H1 (cell line): ENCODE data around the gene TERC. TPM values are rescaled to one million over a fixed set of nuclear protein-coding genes. Genes with fewer than 3 reads are reported as not detected.

ENCODE experiments used
- CTCF ChIA-PET: fragments of 300-600 bp; sonication (Branson Sonifier 250); formaldehyde crosslinking; loops from one replicate; lab custom pipeline; 2021; ENCODE audit not compliant: partially characterized antibody; lab: Charles Lee
- POLR2A ChIA-PET: fragments of 300-600 bp; sonication (Branson Sonifier 250); formaldehyde crosslinking; loops from one replicate; lab custom pipeline; 2021; ENCODE audit warnings: inconsistent platforms; ENCODE audit not compliant: partially characterized antibody; lab: Charles Lee
- DNase-seq, 2 experiments: peaks; one replicate each; pipeline versions ENCODE4 v3.0.0 to v3.0.0-alpha.2; 2010 to 2022; ENCODE audit warnings: low spot score in 2 of 2, low read depth in 1 of 2, mixed read lengths in 1 of 2
- FAIRE-seq: peaks from 2 replicates; lab custom pipeline; 2011; peaks lifted over from hg19 to GRCh38; lab: Jason Lieb, UNC
- H2AFZ ChIP-seq: 2 replicates; pipeline ENCODE4 v1.8.1; 2012; ENCODE audit warnings: low read length, inconsistent platforms
- H2AK5ac ChIP-seq: 2 replicates; pipeline ENCODE4 v1.6.1; 2013; ENCODE audit warnings: low read depth, low read length
- H2BK120ac ChIP-seq: replicated peaks from 2 replicates; pipeline ENCODE3; 2013; ENCODE audit warnings: low read depth, low read length, inconsistent platforms
- H2BK12ac ChIP-seq: 2 replicates; pipeline ENCODE4 v1.6.1; 2013; ENCODE audit warnings: low read depth, low read length
- H2BK15ac ChIP-seq: 2 replicates; pipeline ENCODE4 v1.6.1; 2013; ENCODE audit warnings: low read length
- H2BK20ac ChIP-seq: 2 replicates; pipeline ENCODE4 v1.6.1; 2013; ENCODE audit warnings: low read length
- H2BK5ac ChIP-seq: 2 replicates; pipeline ENCODE4 v1.6.1; 2013; ENCODE audit warnings: low read depth, low read length
- H3K14ac ChIP-seq: 2 replicates; pipeline ENCODE4 v1.6.1; 2013; ENCODE audit warnings: inconsistent platforms; ENCODE audit not compliant: insufficient read length
- H3K18ac ChIP-seq: 2 replicates; pipeline ENCODE4 v1.6.1; 2013; ENCODE audit warnings: low read length; ENCODE audit errors: extremely low read depth
- H3K23ac ChIP-seq: 2 replicates; pipeline ENCODE4 v1.6.1; 2013; ENCODE audit warnings: inconsistent platforms; ENCODE audit not compliant: insufficient read length
- H3K23me2 ChIP-seq: 2 replicates; pipeline ENCODE4 v1.6.1; 2013; ENCODE audit warnings: low read depth, low read length
- H3K27ac ChIP-seq: 2 replicates; pipeline ENCODE4 v1.6.1; 2011; ENCODE audit warnings: low read depth, low read length, inconsistent platforms
- H3K27me3 ChIP-seq, 4 experiments: replicated peaks in 1 of 4; 1 replicate in 1 of 4; 2 replicates in 3 of 4; pipeline versions ENCODE4 v1.6.1 to v1.8.1; 2011 to 2013; ENCODE audit warnings: low read length in 3 of 4, mild to moderate bottlenecking in 3 of 4, inconsistent platforms in 2 of 4, mixed read lengths in 2 of 4, moderate library complexity in 1 of 4; ENCODE audit not compliant: control insufficient read depth in 3 of 4, insufficient read depth in 3 of 4; ENCODE audit errors: extremely low read depth in 1 of 4
- H3K36me3 ChIP-seq, 4 experiments: 2 replicates each; pipeline versions ENCODE4 v1.6.1 to v1.8.1; 2011 to 2013; ENCODE audit warnings: mild to moderate bottlenecking in 4 of 4, low read length in 3 of 4, moderate library complexity in 2 of 4, control low read depth in 1 of 4, inconsistent platforms in 1 of 4; ENCODE audit not compliant: insufficient read depth in 4 of 4, control insufficient read depth in 2 of 4
- H3K4ac ChIP-seq: replicated peaks from 2 replicates; pipeline ENCODE3; 2013; ENCODE audit warnings: low read length, low read depth, mixed read lengths, inconsistent platforms; ENCODE audit not compliant: insufficient read length
- H3K4me1 ChIP-seq, 4 experiments: replicated peaks in 1 of 4; 1 replicate in 1 of 4; 2 replicates in 3 of 4; pipeline versions ENCODE4 v1.6.1 to v1.8.1; 2011 to 2013; ENCODE audit warnings: low read length in 3 of 4, inconsistent platforms in 2 of 4, mixed read lengths in 1 of 4; ENCODE audit not compliant: insufficient read depth in 4 of 4, control insufficient read depth in 3 of 4
- H3K4me2 ChIP-seq, 2 experiments: 2 replicates each; pipeline versions ENCODE4 v1.6.1 to v1.8.1; 2011 to 2013; ENCODE audit warnings: low read depth in 2 of 2, low read length in 2 of 2, control low read depth in 1 of 2, inconsistent platforms in 1 of 2, mild to moderate bottlenecking in 1 of 2; ENCODE audit not compliant: insufficient read depth in 1 of 2
- H3K4me3 ChIP-seq, 4 experiments: fragments of 200-600, 300-600 bp in 1 of 4; sonication (generic), shearing (Covaris generic), sonication (Bioruptor Twin) in 1 of 4; 2 replicates each; pipeline versions ENCODE4 v1.5.1 to v1.8.1; 2011 to 2016; ENCODE audit warnings: low read length in 4 of 4, low read depth in 3 of 4, control low read depth in 2 of 4, inconsistent platforms in 2 of 4, mild to moderate bottlenecking in 2 of 4, mixed read lengths in 1 of 4, moderate library complexity in 1 of 4; ENCODE audit not compliant: insufficient read depth in 2 of 4; ENCODE audit errors: extremely low read depth in 1 of 4
- H3K56ac ChIP-seq: replicated peaks from 2 replicates; pipeline ENCODE3; 2013; ENCODE audit warnings: low read depth, mild to moderate bottlenecking, mixed read lengths, low read length, inconsistent platforms; ENCODE audit not compliant: insufficient read length
- H3K79me1 ChIP-seq: 2 replicates; pipeline ENCODE4 v1.6.1; 2013; ENCODE audit warnings: low read depth, low read length, control low read depth
- H3K79me2 ChIP-seq, 2 experiments: 2 replicates each; pipeline versions ENCODE4 v1.6.1 to v1.8.1; 2012 to 2013; ENCODE audit warnings: low read length in 2 of 2, mild to moderate bottlenecking in 2 of 2, inconsistent platforms in 1 of 2; ENCODE audit not compliant: insufficient read depth in 2 of 2, control insufficient read depth in 1 of 2
- H3K9ac ChIP-seq, 4 experiments: replicated peaks in 1 of 4; 1 replicate in 1 of 4; 2 replicates in 3 of 4; pipeline versions ENCODE4 v1.6.1 to v1.8.1; 2011 to 2013; ENCODE audit warnings: low read depth in 3 of 4, low read length in 3 of 4, control low read depth in 2 of 4, mild to moderate bottlenecking in 2 of 4, moderate library complexity in 2 of 4, inconsistent platforms in 1 of 4; ENCODE audit errors: extremely low read depth in 1 of 4
- H3K9me3 ChIP-seq, 2 experiments: 2 replicates each; pipeline versions ENCODE4 v1.6.1 to v1.8.1; 2012 to 2013; ENCODE audit warnings: mild to moderate bottlenecking in 2 of 2, moderate library complexity in 2 of 2, control low read depth in 1 of 2, inconsistent platforms in 1 of 2, low read depth in 1 of 2, low read length in 1 of 2, mixed read lengths in 1 of 2; ENCODE audit not compliant: insufficient read depth in 2 of 2
- H4K20me1 ChIP-seq, 2 experiments: replicated peaks in 1 of 2; 2 replicates each; pipeline versions ENCODE3 to v1.8.1; 2011 to 2013; ENCODE audit warnings: inconsistent platforms in 2 of 2, low read length in 2 of 2, mild to moderate bottlenecking in 1 of 2; ENCODE audit not compliant: insufficient read depth in 2 of 2, control insufficient read depth in 1 of 2
- H4K5ac ChIP-seq: 2 replicates; pipeline ENCODE4 v1.6.1; 2013; ENCODE audit warnings: low read length, low read depth, mixed read lengths, inconsistent platforms; ENCODE audit not compliant: insufficient read length
- H4K8ac ChIP-seq: 2 replicates; pipeline ENCODE4 v1.8.0; 2013; ENCODE audit warnings: mild to moderate bottlenecking, moderate library complexity, low read length, inconsistent platforms; ENCODE audit not compliant: insufficient read depth; ENCODE audit errors: extremely low read depth
- H4K91ac ChIP-seq: replicated peaks from 2 replicates; pipeline ENCODE3; 2013; ENCODE audit warnings: low read length, mixed read lengths, inconsistent platforms; ENCODE audit not compliant: insufficient read length
- CBX5 ChIP-seq: fragments of 300-800, 300-1000 bp; sonication (generic); IDR thresholded peaks from 2 replicates; pipeline ENCODE4 v1.7.1; 2016; ENCODE audit warnings: antibody characterized with exemption, low read length, low read depth
- EZH2 ChIP-seq: fragments of 200-600 bp; sonication (generic); IDR thresholded peaks from 2 replicates; pipeline ENCODE4 v1.7.1; 2012; ENCODE audit warnings: low read depth, mild to moderate bottlenecking, moderate library complexity, low read length, inconsistent platforms; ENCODE audit not compliant: severe bottlenecking
- FOSL1 ChIP-seq: IDR thresholded peaks from 2 replicates; pipeline ENCODE4 v1.6.1; 2011; ENCODE audit warnings: mild to moderate bottlenecking, low read depth, low read length, moderate library complexity; ENCODE audit not compliant: insufficient read depth
- KDM5A ChIP-seq: fragments of 200-600 bp; IDR thresholded peaks from 2 replicates; pipeline ENCODE4 v1.7.1; 2012; ENCODE audit warnings: mild to moderate bottlenecking, low read length, inconsistent platforms, mixed read lengths
- SP2 ChIP-seq: IDR thresholded peaks from 2 replicates; pipeline ENCODE4 v1.6.1; 2012; ENCODE audit warnings: mild to moderate bottlenecking, low read length, inconsistent platforms
- TAF1 ChIP-seq: IDR thresholded peaks from 2 replicates; pipeline ENCODE4 v1.6.1; 2011; ENCODE audit warnings: mild to moderate bottlenecking, low read depth, low read length
- WGBS, 2 experiments: shearing (Covaris generic) in 1 of 2; methylation state at CpG; one replicate each; pipeline versions ENCODE4 v1.1.6 to v1.1.7; 2013 to 2015; ENCODE audit warnings: low lambda C conversion rate in 2 of 2, mixed read lengths in 2 of 2, inconsistent platforms in 1 of 2, low coverage in 1 of 2, missing lambda C conversion rate in 1 of 2; ENCODE audit not compliant: insufficient replicate concordance in 2 of 2, insufficient coverage in 1 of 2, insufficient read length in 1 of 2; ENCODE audit errors: extremely low coverage in 1 of 2, missing lambda C conversion rate in 1 of 2; 5-methylcytosine and 5-hydroxymethylcytosine counted together
- polyA plus RNA-seq, 7 experiments: library from polyadenylated mRNA; depleted of rRNA in 3 of 7; stranded (reverse) in 5 of 7; unstranded in 2 of 7; fragments of >200 nt in 5 of 7; fragments of 200-250 nt in 2 of 7; gene quantifications; 1 replicate in 5 of 7; 2 replicates in 1 of 7; 4 replicates in 1 of 7; pipeline versions ENCODE4 v1.2.1 to v1.2.3, GENCODE V29; 2011 to 2013; ENCODE audit warnings: missing spikeins in 2 of 7, mixed read lengths in 2 of 7
- total RNA-seq: library from RNA; stranded (reverse); fragmentation: NEBNext Ultra II Directional; extraction: Animal tissue kit (Norgen Biotek cat#: 25700); gene quantifications from 2 replicates; pipeline ENCODE4 v1.2.1, GENCODE V29; 2021
- TF ChIP-seq, protein P1 (sequence below): IDR thresholded peaks from 2 replicates; pipeline ENCODE4 v1.6.1; 2012; ENCODE audit warnings: low read length, inconsistent platforms
- TF ChIP-seq, protein P2 (sequence below), 3 experiments: IDR thresholded peaks; 1 replicate in 2 of 3; 2 replicates in 1 of 3; pipeline versions ENCODE4 v1.5.1 to v1.6.1; 2011; ENCODE audit warnings: low read length in 3 of 3, mild to moderate bottlenecking in 3 of 3, inconsistent platforms in 2 of 3, low read depth in 1 of 3, moderate library complexity in 1 of 3; ENCODE audit not compliant: insufficient read depth in 1 of 3; ENCODE audit errors: control extremely low read depth in 1 of 3

TERC gene
- total and polyA plus RNA-seq, 2 of the 8 experiments (the other 6 are each of a cell fraction or from before 2014, with no cell fraction given) = 2.3 to 17.0 TPM

DNA sequence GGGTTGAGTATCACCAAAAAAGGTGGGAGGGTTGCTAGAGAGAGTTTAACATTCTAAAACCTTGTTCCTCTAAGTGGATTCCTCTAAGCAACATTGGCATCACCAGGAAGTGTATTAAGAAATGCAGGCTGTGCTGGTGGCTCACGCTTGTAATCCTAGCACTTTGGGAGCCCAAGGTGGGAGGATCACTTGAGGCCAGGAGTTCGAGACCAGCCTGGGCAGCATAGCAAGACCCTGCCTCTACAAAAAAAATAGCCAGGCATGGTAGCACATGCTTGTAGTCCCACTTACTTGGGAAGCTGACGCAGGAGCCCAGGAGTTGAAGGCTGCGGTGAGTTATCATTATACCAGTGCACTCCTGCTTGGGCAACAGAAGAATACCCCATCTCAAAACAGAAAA is 13.0 kb upstream of the TERC start:
- no peak overlapping the region for H2BK12ac ChIP-seq
- H3K4me1 ChIP-seq = peaks cover 0 to 3% (median 1%) of the 10 kb centered on the region in 4 experiments; a peak in 1 of 7 replicates
- no peak overlapping the region for H4K5ac ChIP-seq
- no peak overlapping the region for H3K4ac ChIP-seq
- peaks cover 5 to 72% (median 38%) of the 10 kb centered on the region in 4 experiments; a peak in 7 of 8 replicates for H3K36me3 ChIP-seq
- H2BK20ac ChIP-seq = no peak overlapping the region
- DNase-seq (no peak), FAIRE-seq (no peak)
- TF ChIP-seq CBX5 (no peak), TAF1 (no peak), EZH2 (no peak), SP2 (no peak), FOSL1 (no peak), KDM5A (no peak)
- TF ChIP-seq, protein P1, sequence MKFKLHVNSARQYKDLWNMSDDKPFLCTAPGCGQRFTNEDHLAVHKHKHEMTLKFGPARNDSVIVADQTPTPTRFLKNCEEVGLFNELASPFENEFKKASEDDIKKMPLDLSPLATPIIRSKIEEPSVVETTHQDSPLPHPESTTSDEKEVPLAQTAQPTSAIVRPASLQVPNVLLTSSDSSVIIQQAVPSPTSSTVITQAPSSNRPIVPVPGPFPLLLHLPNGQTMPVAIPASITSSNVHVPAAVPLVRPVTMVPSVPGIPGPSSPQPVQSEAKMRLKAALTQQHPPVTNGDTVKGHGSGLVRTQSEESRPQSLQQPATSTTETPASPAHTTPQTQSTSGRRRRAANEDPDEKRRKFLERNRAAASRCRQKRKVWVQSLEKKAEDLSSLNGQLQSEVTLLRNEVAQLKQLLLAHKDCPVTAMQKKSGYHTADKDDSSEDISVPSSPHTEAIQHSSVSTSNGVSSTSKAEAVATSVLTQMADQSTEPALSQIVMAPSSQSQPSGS = no peak
- TF ChIP-seq, protein P2, sequence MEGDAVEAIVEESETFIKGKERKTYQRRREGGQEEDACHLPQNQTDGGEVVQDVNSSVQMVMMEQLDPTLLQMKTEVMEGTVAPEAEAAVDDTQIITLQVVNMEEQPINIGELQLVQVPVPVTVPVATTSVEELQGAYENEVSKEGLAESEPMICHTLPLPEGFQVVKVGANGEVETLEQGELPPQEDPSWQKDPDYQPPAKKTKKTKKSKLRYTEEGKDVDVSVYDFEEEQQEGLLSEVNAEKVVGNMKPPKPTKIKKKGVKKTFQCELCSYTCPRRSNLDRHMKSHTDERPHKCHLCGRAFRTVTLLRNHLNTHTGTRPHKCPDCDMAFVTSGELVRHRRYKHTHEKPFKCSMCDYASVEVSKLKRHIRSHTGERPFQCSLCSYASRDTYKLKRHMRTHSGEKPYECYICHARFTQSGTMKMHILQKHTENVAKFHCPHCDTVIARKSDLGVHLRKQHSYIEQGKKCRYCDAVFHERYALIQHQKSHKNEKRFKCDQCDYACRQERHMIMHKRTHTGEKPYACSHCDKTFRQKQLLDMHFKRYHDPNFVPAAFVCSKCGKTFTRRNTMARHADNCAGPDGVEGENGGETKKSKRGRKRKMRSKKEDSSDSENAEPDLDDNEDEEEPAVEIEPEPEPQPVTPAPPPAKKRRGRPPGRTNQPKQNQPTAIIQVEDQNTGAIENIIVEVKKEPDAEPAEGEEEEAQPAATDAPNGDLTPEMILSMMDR (IDR thresholded peaks at IDR 0.05; ENCODE audit: control extremely low read depth in 1 of 3, insufficient read depth in 1 of 3, low read depth in 1 of 3, low read length in 3 of 3) = no peak
- H3K27me3 ChIP-seq = no peaks in the 10 kb centered on the region
- no peak overlapping the region for H2BK5ac ChIP-seq
- H3K14ac ChIP-seq = no peak overlapping the region
- H2BK15ac ChIP-seq = no peak overlapping the region
- H3K9ac ChIP-seq = no peak overlapping the region
- no peak overlapping the region for H2BK120ac ChIP-seq
- no peak overlapping the region for H3K23ac ChIP-seq
- no peak overlapping the region for H4K8ac ChIP-seq
- POLR2A ChIA-PET = interaction anchor here (1.8 kb wide), 1 partner anchor 12 kb away, joined by 4 read pairs; no protein-coding TSS in a partner anchor
- H2AK5ac ChIP-seq = no peak overlapping the region
- no peak overlapping the region for H3K4me3 ChIP-seq
- 75% methylated on average over 4 of the region's 4 CpGs; no CpG with 5 or more reads in 1 of the 2 experiments for WGBS, 2 experiments
- H2AFZ ChIP-seq = no peak overlapping the region
- no peak overlapping the region for H3K18ac ChIP-seq
- CTCF ChIA-PET = interaction anchor here (0.6 to 1.2 kb wide), 3 partner anchors 15 to 84 kb away, joined by 3 read pairs; no protein-coding TSS in a partner anchor
- H3K9me3 ChIP-seq = no peaks in the 10 kb centered on the region
- no peak overlapping the region for H3K56ac ChIP-seq
- peaks cover 0 to 4% of the 10 kb centered on the region in 2 experiments for H4K20me1 ChIP-seq
- H3K79me2 ChIP-seq = peaks cover 0 to 52% of the 10 kb centered on the region in 2 experiments; a peak in 3 of 4 replicates
- H3K4me2 ChIP-seq = no peak overlapping the region
- H3K27ac ChIP-seq = no peak overlapping the region
- H3K79me1 ChIP-seq = no peaks in the 10 kb centered on the region; the same call in 1 of the 2 replicates
- H3K23me2 ChIP-seq = no peaks in the 10 kb centered on the region
- no peak overlapping the region for H4K91ac ChIP-seq
